Psoas muscle (tissue), 8 donors: ENCODE measurements around the gene C2orf49. TPM values are rescaled to one million over a fixed set of nuclear protein-coding genes. Genes with fewer than 3 reads are reported as not detected.

Source experiments
- ATAC-seq, 4 donors: fragments of 200-7000 bp; cut with Tn5 transposase; one replicate each; pipeline ENCODE4 v1.9.1; 2020; ENCODE audit warnings: moderate library complexity in 3 of 4, mild to moderate bottlenecking in 2 of 4
- DNase-seq, 2 donors: peaks; one replicate each; pipeline ENCODE4 v3.0.0-alpha.2; 2020
- H3K27ac ChIP-seq: fragments of 200-600 bp; one replicate; pipeline ENCODE4 v1.8.0; 2022
- H3K27me3 ChIP-seq, 3 donors: fragments of 200-600 bp in 1 of 3; one replicate each; pipeline versions ENCODE4 v1.6.1 to v1.8.0; 2013 to 2022; ENCODE audit warnings: low read length in 2 of 3, mild to moderate bottlenecking in 2 of 3, moderate library complexity in 1 of 3; ENCODE audit not compliant: insufficient read depth in 3 of 3
- H3K36me3 ChIP-seq, 2 donors: fragments of 200-600 bp in 1 of 2; one replicate each; pipeline versions ENCODE4 v1.6.1 to v1.8.0; 2013 to 2022; ENCODE audit warnings: low read depth in 1 of 2, mild to moderate bottlenecking in 1 of 2, moderate library complexity in 1 of 2; ENCODE audit not compliant: insufficient read depth in 1 of 2
- H3K4me1 ChIP-seq: fragments of 200-600 bp; one replicate; pipeline ENCODE4 v1.8.0; 2022
- H3K4me3 ChIP-seq: fragments of 200-600 bp; one replicate; pipeline ENCODE4 v1.8.0; 2022; ENCODE audit warnings: mild to moderate bottlenecking
- H3K9me3 ChIP-seq: fragments of 200-600 bp; one replicate; pipeline ENCODE4 v1.8.0; 2022
- CTCF ChIP-seq: fragments of 200-600 bp; IDR thresholded peaks from one replicate; pipeline ENCODE4 v1.8.0; 2022; ENCODE audit warnings: antibody characterized with exemption
- WGBS, 3 donors: extraction: QIAGEN DNeasy Blood & Tissue Kit; methylation state at CpG; one replicate each; pipeline versions ENCODE4 v1.1.6 to v1.1.7; 2013; 5-methylcytosine and 5-hydroxymethylcytosine counted together
- intact Hi-C, 2 donors: fragments of 100-400 bp; cut with DNase I; formaldehyde crosslinking; loops; one replicate each; pipeline versions ENCODE4 v1.11.0 to v1.14.2; 2022
- polyA plus RNA-seq, 3 donors: library from polyadenylated mRNA; stranded (reverse); fragments of 200-250 nt; gene quantifications; one replicate each; pipeline ENCODE4 v1.2.3, GENCODE V29; 2013
- total RNA-seq, 4 donors: library from RNA; stranded (reverse); fragmentation: NEBNext Ultra II Directional in 2 of 4; extraction: Animal tissue kit (Norgen Biotek cat#: 25700) in 2 of 4; gene quantifications; one replicate each; pipeline versions ENCODE4 v1.2.1 to v1.2.4, GENCODE V29; 2021 to 2023
- donor health status: healthy with polysubstance abuse.
- donor health status: DM: no; HTN: no; CAD: no; lungs with moderate emphysema.
- donor health status: Bipolar disorder and iron deficiency.
- donor health status: healthy.
- donor health status: DM: yes; HTN: yes; CAD: no.
- donor health status: DM: no; HTN: no; CAD: no.
- donor health status: DM: no; HTN: no; CAD: no.
- donor health status: DM: yes; HTN: yes; CAD: no.

The C2orf49 gene
- total and polyA plus RNA-seq, 7 donors, result 13.2 to 24.6 (median 15.0) TPM

- H3K4me1 ChIP-seq, result no peaks in the 10 kb centered on the region
- intact Hi-C loops, result loop anchor here in 1 of 2 donors (2.0 kb wide), 1 partner anchor 176 kb away; no protein-coding TSS in a partner anchor
- H3K9me3 ChIP-seq, result no peaks in the 10 kb centered on the region
- H3K4me3 ChIP-seq, result no peak overlapping the region
- no peak overlapping the region for H3K27ac ChIP-seq
- DNase-seq (no peak), ATAC-seq (peak in 2 of 4 donors; percentile 63 to 75)
- 71 to 80% (median 74%) methylated on average over 4 of the region's 4 CpGs for WGBS, 3 donors
- peaks cover 15 to 100% of the 10 kb centered on the region in 2 donors for H3K36me3 ChIP-seq
- H3K27me3 ChIP-seq, result no peaks in the 10 kb centered on the region
- TF ChIP-seq CTCF, result peak; percentile 46
Observed at GRCh38 chr2:105344704-105345345, 7.5 kb downstream of the C2orf49 start.

- Histone ChIP-seq H3K27me3 (no peaks in the 10 kb centered on the region), H3K4me1 (no peaks in the 10 kb centered on the region), H3K9me3 (peaks cover 15% of the 10 kb centered on the region), H3K27ac (no peak overlapping the region), H3K4me3 (no peak overlapping the region), H3K36me3 (peaks cover 6 to 71% of the 10 kb centered on the region in 2 donors)
- 97 to 100% (median 99%) methylated on average over 1 of the region's 1 CpG for WGBS, 3 donors
- no peak for TF ChIP-seq CTCF
- no peak for DNase-seq
- intact Hi-C loops, result no loop called here
- ATAC-seq, result no peak
Observed at GRCh38 chr2:105357122-105357521, 19.8 kb downstream of the C2orf49 start.

GRCh38 chr2:105358593-105358992 lies 21.3 kb downstream of the C2orf49 start:
- WGBS, 3 donors, result 47 to 71% (median 47%) methylated on average over 6 of the region's 6 CpGs
- H3K36me3 ChIP-seq, result peaks cover 6 to 77% of the 10 kb centered on the region in 2 donors
- intact Hi-C loops, result no loop called here
- H3K27me3 ChIP-seq, result no peaks in the 10 kb centered on the region
- no peak overlapping the region for H3K27ac ChIP-seq
- peaks cover 15% of the 10 kb centered on the region for H3K9me3 ChIP-seq
- DNase-seq, result no peak
- no peaks in the 10 kb centered on the region for H3K4me1 ChIP-seq
- ATAC-seq, result no peak
- H3K4me3 ChIP-seq, result no peak overlapping the region
- no peak for TF ChIP-seq CTCF

- H3K36me3 ChIP-seq, result peaks cover 6 to 89% of the 10 kb centered on the region in 2 donors
- DNase-seq, result no peak
- TF ChIP-seq CTCF, result no peak
- 69 to 74% (median 73%) methylated on average over 11 of the region's 11 CpGs for whole genome bisulfite sequencing, 3 donors
- intact Hi-C loops, result no loop called here
- no peak overlapping the region for H3K4me3 ChIP-seq
- no peaks in the 10 kb centered on the region for H3K27me3 ChIP-seq
- H3K4me1 ChIP-seq, result no peaks in the 10 kb centered on the region
- peak overlapping the region; percentile 56 for H3K27ac ChIP-seq
- no peak for ATAC-seq
- H3K9me3 ChIP-seq, result peaks cover 12% of the 10 kb centered on the region
Observed at GRCh38 chr2:105361102-105361889, 24.0 kb downstream of the C2orf49 start.
